HUES48 (cell line): ENCODE measurements around the gene NHSL2.

ENCODE experiments used
- H3K27ac ChIP-seq: one replicate; pipeline ENCODE4 v1.7.0; 2013; ENCODE audit warnings: low read depth, low read length, inconsistent platforms
- H3K27me3 ChIP-seq: 2 replicates; pipeline ENCODE4 v1.6.1; 2013; ENCODE audit warnings: mild to moderate bottlenecking, low read length; ENCODE audit not compliant: control insufficient read depth, insufficient read depth
- H3K36me3 ChIP-seq: 2 replicates; pipeline ENCODE4 v1.6.1; 2013; ENCODE audit warnings: low read length; ENCODE audit not compliant: control insufficient read depth, insufficient read depth
- H3K4me1 ChIP-seq: 2 replicates; pipeline ENCODE4 v1.6.1; 2013; ENCODE audit warnings: mild to moderate bottlenecking, low read length; ENCODE audit not compliant: control insufficient read depth, insufficient read depth
- H3K4me3 ChIP-seq: 2 replicates; pipeline ENCODE4 v1.5.1; 2013; ENCODE audit warnings: mild to moderate bottlenecking, low read depth, low read length
- H3K9ac ChIP-seq: 2 replicates; pipeline ENCODE4 v1.6.1; 2013; ENCODE audit warnings: mild to moderate bottlenecking, low read depth, low read length, moderate library complexity
- H3K9me3 ChIP-seq: 2 replicates; pipeline ENCODE4 v1.6.1; 2013; ENCODE audit warnings: low read length; ENCODE audit not compliant: control insufficient read depth, insufficient read depth

The NHSL2 gene

GRCh38 chrX:71990518-71990917 lies 79.9 kb downstream of the NHSL2 start:
- Histone ChIP-seq H3K27me3 (no peaks in the 10 kb centered on the region), H3K4me1 (peaks cover 21% of the 10 kb centered on the region), H3K36me3 (no peaks in the 10 kb centered on the region), H3K4me3 (no peak overlapping the region), H3K9me3 (peaks cover 13% of the 10 kb centered on the region), H3K27ac (no peak overlapping the region), H3K9ac (no peak overlapping the region)

GRCh38 chrX:71991164-71991563 lies 80.5 kb downstream of the NHSL2 start:
- no peak overlapping the region for H3K4me3 ChIP-seq

DNA sequence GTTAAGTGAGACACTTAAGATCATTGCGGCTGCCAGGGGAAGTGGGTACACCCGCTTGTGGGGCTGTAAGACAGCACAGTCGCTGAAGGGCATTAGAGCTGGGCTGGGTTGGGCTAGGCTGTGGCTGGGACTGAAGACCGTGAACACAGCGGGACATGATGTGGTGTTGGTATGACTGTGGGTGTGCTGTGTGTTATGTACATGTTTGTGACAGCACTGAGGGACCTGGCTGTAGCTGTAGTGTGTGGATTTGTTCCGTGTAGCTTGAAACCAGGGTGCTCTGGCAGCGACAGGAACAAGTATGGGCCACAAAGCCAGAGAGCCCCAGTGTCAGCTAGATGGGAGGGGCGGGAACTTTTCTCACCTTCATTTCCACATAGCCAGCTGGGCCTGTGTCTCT lies 82.1 kb downstream of the NHSL2 start:
- Histone ChIP-seq H3K9me3 (peaks cover 7% of the 10 kb centered on the region), H3K4me1 (peaks cover 35% of the 10 kb centered on the region), H3K36me3 (no peaks in the 10 kb centered on the region), H3K27ac (no peak overlapping the region), H3K4me3 (no peak overlapping the region), H3K9ac (no peak overlapping the region), H3K27me3 (no peaks in the 10 kb centered on the region)

More at GRCh38 chrX:71991164-71991563, 80.5 kb downstream of the NHSL2 start:
- Histone ChIP-seq H3K36me3 (no peaks in the 10 kb centered on the region), H3K9ac (no peak overlapping the region), H3K27me3 (no peaks in the 10 kb centered on the region), H3K9me3 (peaks cover 11% of the 10 kb centered on the region), H3K27ac (peak overlapping the region; percentile 16), H3K4me1 (peaks cover 25% of the 10 kb centered on the region)

GRCh38 chrX:71993371-71993770 lies 82.7 kb downstream of the NHSL2 start:
- Histone ChIP-seq H3K9ac (no peak overlapping the region), H3K27me3 (no peaks in the 10 kb centered on the region), H3K36me3 (no peaks in the 10 kb centered on the region), H3K27ac (no peak overlapping the region), H3K9me3 (peaks cover 7% of the 10 kb centered on the region), H3K4me3 (no peak overlapping the region), H3K4me1 (peaks cover 35% of the 10 kb centered on the region)

- Histone ChIP-seq H3K4me3 (no peak overlapping the region), H3K27me3 (no peaks in the 10 kb centered on the region), H3K36me3 (no peaks in the 10 kb centered on the region), H3K9me3 (peaks cover 7% of the 10 kb centered on the region), H3K27ac (no peak overlapping the region), H3K9ac (no peak overlapping the region), H3K4me1 (peaks cover 35% of the 10 kb centered on the region)
Measured at GRCh38 chrX:71994601-71995000, 84.0 kb downstream of the NHSL2 start.

DNA sequence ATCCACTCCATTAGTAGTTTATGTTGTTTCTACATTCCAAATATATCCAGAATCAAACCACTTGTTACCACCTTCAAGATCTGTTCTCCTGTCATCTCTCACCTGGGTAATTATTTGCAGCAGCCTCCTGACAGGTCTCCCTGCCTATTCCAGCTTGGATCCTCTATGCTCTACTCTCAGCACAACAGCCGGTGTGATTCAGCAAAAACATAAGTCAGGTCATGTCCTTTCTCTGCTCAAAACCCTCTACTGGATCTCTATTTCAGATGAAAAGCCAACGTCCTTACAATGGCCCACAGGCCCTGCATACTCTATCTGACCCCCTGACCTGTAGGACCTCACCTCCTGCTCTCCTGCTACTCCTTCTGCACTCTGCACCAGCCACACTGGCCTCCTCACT lies 84.5 kb downstream of the NHSL2 start:
- Histone ChIP-seq H3K9ac (no peak overlapping the region), H3K27ac (no peak overlapping the region), H3K9me3 (peaks cover 7% of the 10 kb centered on the region), H3K36me3 (no peaks in the 10 kb centered on the region), H3K4me3 (no peak overlapping the region), H3K4me1 (peaks cover 35% of the 10 kb centered on the region), H3K27me3 (no peaks in the 10 kb centered on the region)

DNA sequence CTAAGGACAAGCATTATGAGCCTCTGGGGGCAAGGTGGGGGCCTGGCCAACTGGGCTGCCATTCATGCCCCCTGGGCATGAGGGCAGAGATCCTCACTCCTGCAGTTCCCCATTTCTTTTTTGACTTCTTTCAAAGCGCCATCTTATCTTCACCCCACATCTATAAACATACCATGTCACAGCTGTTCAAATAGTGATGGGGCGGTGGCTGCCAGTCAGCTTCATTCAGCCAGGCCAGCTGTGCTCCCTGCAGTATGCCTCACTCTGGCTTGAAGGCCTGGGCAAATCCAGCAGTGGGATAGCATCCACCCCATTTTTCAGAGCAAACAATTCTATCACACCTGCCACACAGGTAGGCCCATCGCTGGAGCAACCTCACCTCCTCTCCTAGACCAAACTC lies 85.5 kb downstream of the NHSL2 start:
- Histone ChIP-seq H3K9me3 (peaks cover 7% of the 10 kb centered on the region), H3K27me3 (no peaks in the 10 kb centered on the region), H3K4me3 (0 out of 2 replicates have a peak overlapping the region, but pooled peaks have one; percentile 10), H3K9ac (no peak overlapping the region), H3K36me3 (no peaks in the 10 kb centered on the region), H3K4me1 (peaks cover 33% of the 10 kb centered on the region), H3K27ac (peak overlapping the region; percentile 81)

- H3K9ac ChIP-seq, result no peak overlapping the region
- H3K4me1 ChIP-seq, result peaks cover 32% of the 10 kb centered on the region
- H3K4me3 ChIP-seq, result 0 out of 2 replicates have a peak overlapping the region, but pooled peaks have one; percentile 10
- H3K36me3 ChIP-seq, result no peaks in the 10 kb centered on the region
- peaks cover 7% of the 10 kb centered on the region for H3K9me3 ChIP-seq
- H3K27me3 ChIP-seq, result no peaks in the 10 kb centered on the region
- H3K27ac ChIP-seq, result peak overlapping the region; percentile 83
Measured at GRCh38 chrX:71996826-71997225, 86.2 kb downstream of the NHSL2 start.

GRCh38 chrX:71997320-71997719 lies 86.7 kb downstream of the NHSL2 start:
- Histone ChIP-seq H3K27me3 (no peaks in the 10 kb centered on the region), H3K4me1 (peaks cover 29% of the 10 kb centered on the region), H3K4me3 (no peak overlapping the region), H3K27ac (peak overlapping the region; percentile 83), H3K36me3 (no peaks in the 10 kb centered on the region), H3K9ac (no peak overlapping the region), H3K9me3 (peaks cover 7% of the 10 kb centered on the region)

- H3K27ac ChIP-seq, result no peak overlapping the region
- no peaks in the 10 kb centered on the region for H3K36me3 ChIP-seq
- H3K27me3 ChIP-seq, result no peaks in the 10 kb centered on the region
- H3K9ac ChIP-seq, result no peak overlapping the region
- no peak overlapping the region for H3K4me3 ChIP-seq
- H3K9me3 ChIP-seq, result peaks cover 2% of the 10 kb centered on the region; the same call in 1 of the 2 replicates
- peaks cover 29% of the 10 kb centered on the region for H3K4me1 ChIP-seq
Measured at GRCh38 chrX:71998836-71999509, 88.3 kb downstream of the NHSL2 start.

- H3K9ac ChIP-seq, result no peak overlapping the region
- peaks cover 31% of the 10 kb centered on the region for H3K4me1 ChIP-seq
- no peaks in the 10 kb centered on the region for H3K27me3 ChIP-seq
- H3K36me3 ChIP-seq, result no peaks in the 10 kb centered on the region
- H3K4me3 ChIP-seq, result no peak overlapping the region
- peaks cover 2% of the 10 kb centered on the region; the same call in 1 of the 2 replicates for H3K9me3 ChIP-seq
- no peak overlapping the region for H3K27ac ChIP-seq
Measured at GRCh38 chrX:71999535-71999934, 88.9 kb downstream of the NHSL2 start.
